Fibroblast of mammary gland (primary cell): ENCODE data around the gene RND3.

ENCODE experiments used
- DNase-seq: peaks from one replicate; pipeline ENCODE4 v3.0.0-alpha.2; 2010; ENCODE audit warnings: low read depth
- H3K4me3 ChIP-seq: 2 replicates; pipeline ENCODE4 v1.5.1; 2011; ENCODE audit warnings: low read depth, mild to moderate bottlenecking, low read length, moderate library complexity; ENCODE audit not compliant: control insufficient read depth
- CTCF ChIP-seq: conservative IDR thresholded peaks from 2 replicates; pipeline ENCODE4 v1.5.1; 2011; ENCODE audit warnings: low read depth, low read length, inconsistent platforms; ENCODE audit not compliant: control insufficient read depth, insufficient read depth

RND3 gene

GRCh38 chr2:150495001-150495400 is 7.5 kb upstream of the RND3 start:
- H3K4me3 ChIP-seq, result no peak overlapping the region
- DNase-seq, result no peak
- no peak for TF ChIP-seq CTCF

GRCh38 chr2:150494234-150494945 is 6.9 kb upstream of the RND3 start:
- H3K4me3 ChIP-seq, result no peak overlapping the region
- TF ChIP-seq CTCF, result no peak
- DNase-seq, result peak; percentile 11

DNA sequence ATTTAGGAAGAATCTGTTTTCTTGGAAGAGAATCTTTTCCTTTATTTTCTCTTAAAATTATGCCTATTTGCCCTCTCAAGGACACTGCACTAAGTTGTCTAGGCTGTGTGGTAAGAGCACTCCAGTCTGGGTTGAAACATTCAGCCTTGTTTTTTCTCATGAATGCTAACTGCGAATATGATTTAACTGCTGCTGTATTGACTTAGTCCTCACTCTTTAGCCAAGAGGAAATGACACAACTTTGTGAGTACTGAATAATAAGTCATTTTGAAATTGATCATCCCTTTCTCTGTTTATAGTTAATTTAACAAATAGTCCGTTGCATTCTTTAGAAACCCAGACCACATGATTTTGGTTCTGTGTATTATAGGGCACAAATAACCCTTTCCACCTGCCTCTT is 4.5 kb upstream of the RND3 start:
- DNase-seq, result peak; percentile 86
- no peak overlapping the region for H3K4me3 ChIP-seq
- TF ChIP-seq CTCF, result no peak

DNA sequence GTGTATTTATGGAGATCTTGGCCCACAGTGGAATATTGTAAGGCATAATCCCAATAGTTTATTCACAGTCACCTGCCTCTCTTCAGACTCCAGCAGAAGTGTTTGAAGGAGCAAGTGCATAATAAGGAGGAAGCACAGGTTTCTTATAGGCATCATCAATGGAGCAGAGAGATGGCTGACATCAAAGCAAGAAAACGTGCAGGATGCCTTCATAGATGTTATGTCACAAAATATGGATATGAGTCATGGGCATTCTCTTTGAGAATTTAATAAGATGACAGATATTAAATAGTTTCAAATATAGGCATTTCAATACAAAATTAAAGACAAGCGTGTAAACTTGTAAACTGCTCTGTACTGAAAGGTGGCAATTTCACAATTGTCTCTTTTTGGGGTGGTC is 4.0 kb upstream of the RND3 start:
- TF ChIP-seq CTCF, result no peak
- DNase-seq, result no peak
- no peak overlapping the region for H3K4me3 ChIP-seq

DNA sequence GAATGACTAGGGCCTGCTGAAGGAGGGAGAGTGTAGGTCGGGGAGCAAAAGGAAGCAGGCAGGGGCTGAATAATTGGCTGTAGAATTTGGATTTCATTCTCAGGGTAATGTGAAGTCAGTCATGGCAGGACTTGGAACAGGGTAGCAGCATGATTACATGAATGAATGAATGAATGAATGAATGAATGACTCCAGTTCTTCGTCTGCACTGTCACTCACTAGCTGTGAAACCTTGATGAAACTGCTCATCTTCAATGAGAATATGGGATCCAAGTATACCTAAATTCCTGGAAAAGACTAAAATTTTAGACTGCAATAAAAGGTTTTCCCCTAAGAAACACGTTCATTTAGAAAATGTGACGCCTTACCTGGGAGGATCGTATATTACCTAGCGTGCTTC is 3.0 kb upstream of the RND3 start:
- no peak for DNase-seq
- no peak for TF ChIP-seq CTCF
- no peak overlapping the region for H3K4me3 ChIP-seq

DNA sequence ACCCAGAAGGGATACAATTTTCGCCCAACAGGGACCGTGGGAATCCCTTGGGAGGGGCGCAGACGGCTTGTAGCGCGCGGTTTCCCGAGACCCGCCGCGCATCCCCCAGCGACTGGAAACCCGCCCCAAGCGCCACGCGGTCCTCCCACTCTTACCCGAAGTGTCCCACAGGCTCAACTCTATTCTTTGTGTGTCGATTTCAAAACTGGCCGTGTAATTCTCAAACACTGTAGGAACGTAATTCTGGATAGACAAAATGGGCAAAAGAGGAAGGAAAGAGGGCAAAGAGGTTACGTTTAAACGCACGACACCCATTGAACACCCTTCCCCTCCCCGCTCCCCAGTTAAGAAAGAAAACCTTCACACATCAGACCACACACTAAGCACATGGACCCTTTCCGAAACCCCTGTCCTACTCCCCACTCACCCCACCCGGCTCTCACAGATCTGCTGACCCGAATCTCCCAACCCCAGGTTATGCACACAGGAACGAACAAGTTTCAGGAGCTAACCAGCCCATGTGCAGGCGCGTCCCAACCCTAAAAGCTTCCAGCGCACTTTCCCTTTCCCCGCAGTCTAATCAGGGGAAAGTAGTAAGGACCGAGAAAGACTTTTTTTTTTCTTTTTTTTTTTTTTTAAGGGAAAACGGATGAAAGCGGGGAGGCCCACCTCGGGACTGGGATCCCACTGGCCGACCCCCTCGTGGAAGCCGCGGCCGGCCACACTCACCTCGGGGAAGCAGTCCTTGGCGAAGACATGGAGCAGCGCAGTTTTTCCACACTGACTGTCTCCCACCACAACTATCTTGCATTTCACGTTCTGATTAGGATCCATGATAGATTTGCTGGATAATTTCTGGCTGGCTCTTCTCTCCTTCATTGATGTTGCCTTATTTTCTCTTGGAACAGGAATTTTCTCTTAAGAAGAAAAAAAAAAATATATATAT is 655 bp downstream of the RND3 start:
- TF ChIP-seq CTCF, result no peak
- H3K4me3 ChIP-seq, result peak overlapping the region; percentile 95
- DNase-seq, result peak; percentile 56
